Left colon (tissue), 2 donors: ENCODE measurements around the gene CCDC30. TPM values are rescaled to one million over a fixed set of nuclear protein-coding genes. Genes with fewer than 3 reads are reported as not detected.
"Not testable (repeated sequence)": the region's sequence is repeated elsewhere in the genome, so short reads cannot be mapped to it uniquely, and the experiment has no call there.

Experiments used
- ATAC-seq: fragments of 200-7000 bp; cut with Tn5 transposase; one replicate; pipeline ENCODE4 v1.9.1; 2020; ENCODE audit warnings: mild to moderate bottlenecking, moderate library complexity
- DNase-seq, 2 donors: peaks; one replicate each; pipeline ENCODE4 v3.0.0-alpha.2; 2020
- intact Hi-C, 2 donors: fragments of 100-400 bp; cut with DNase I in 1 of 2; cut with micrococcal nuclease in 1 of 2; formaldehyde crosslinking; loops; one replicate each; pipeline versions ENCODE4 v1.11.2 to v1.14.0; 2022; cut with DNase I, micrococcal nuclease
- total RNA-seq, 2 donors: library from RNA; stranded (reverse); fragmentation: NEBNext Ultra II Directional; extraction: Animal tissue kit (Norgen Biotek cat#: 25700); gene quantifications; one replicate each; pipeline ENCODE4 v1.2.1, GENCODE V29; 2021
- donor health status: DM: no; HTN: no; CAD: no.
- donor health status: DM: yes; HTN: yes; CAD: no.

CCDC30 gene
- total RNA-seq, 2 donors from 2014 or later: 1.8 to 2.6 TPM

DNA sequence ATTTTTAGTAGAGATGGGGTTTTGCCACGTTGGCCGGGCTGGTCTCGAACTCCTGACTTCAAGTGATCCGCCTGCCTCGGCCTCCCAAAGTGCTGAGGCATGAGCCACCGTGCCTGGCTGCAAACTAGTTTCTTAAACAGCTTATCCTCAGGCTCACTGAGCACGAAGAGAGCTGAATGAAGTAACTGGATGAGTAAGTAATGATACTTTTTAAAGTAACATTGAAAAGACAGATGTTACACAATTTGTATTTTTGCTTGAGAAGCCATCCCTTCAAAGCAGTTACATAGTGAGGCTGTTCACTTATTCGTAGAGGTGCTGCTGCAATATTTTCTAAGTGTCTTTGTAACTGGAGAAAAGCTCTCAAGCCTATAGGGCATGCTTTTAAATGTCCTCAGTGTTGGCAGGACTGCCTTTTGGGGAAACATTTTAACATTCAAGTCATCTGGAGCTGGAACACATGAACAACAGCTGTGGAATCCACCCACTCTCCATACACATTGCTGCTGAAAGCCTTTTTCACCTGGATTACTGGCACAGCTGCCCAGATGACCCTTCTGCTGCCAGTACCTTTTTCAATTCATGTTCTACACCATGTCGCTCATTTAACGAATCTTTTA is 216.4 kb downstream of the CCDC30 start:
- intact Hi-C loops: no loop called here
- DNase-seq: no peak
- ATAC-seq: no peak

DNA sequence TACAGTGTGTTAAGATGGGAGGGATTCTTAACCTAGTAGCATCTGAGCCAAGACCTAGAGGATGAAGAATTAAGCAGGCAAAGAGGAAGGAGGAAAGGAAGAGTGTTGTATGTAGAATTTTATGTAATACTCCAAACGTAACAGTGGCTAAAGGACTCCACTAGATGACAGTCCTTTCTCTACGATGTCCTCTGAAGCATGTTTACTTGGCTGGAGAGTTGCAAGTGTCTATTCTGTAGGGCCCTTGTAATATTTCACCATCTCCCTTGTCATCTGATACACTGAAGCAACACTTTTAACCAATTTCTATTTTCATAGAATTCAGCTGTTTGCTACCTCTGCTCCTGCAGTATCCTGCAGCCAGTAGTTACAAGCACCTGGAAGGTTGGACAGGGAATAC is 217.0 kb downstream of the CCDC30 start:
- intact Hi-C loops: no loop called here
- no peak for ATAC-seq

DNA sequence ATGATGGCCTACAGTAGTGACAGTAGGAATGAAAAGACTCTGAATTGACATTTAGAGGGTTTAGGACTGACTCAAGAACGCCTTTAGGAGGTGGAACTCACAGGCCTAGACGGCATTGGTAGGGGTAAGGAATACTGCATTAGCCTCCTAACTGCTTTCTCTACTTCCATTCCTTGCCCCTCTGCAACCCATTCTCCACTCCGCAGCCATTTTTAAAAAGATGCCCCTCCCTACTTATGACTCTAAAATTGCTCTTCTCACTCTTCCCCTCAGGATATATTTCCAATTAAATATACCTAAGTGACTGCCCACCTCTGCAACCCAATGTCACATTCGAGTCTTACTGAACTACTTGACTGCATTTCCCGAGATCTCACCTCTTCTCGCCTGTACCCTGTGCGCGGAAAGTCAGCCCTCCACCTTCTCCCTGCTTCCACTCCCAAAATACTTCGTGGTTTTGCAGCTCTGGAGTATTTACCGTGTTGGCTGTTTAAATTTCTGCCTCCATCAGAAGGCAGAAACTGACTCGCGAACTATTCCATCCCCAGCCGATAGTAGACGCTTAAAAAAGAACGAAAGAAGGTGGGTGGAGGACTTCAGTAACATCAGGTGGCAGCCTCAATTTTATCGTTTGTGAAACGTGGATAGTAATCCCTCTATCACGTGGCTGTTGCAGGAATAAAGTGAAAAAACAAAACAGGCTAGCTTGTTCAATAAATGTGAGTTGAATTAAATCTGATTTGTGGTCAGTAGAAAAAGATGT is 218.0 kb downstream of the CCDC30 start:
- peak; percentile 16 for ATAC-seq
- intact Hi-C loops: no loop called here

More for the DNA sequence above, 217.0 kb downstream of the CCDC30 start:
- no peak for DNase-seq

DNA sequence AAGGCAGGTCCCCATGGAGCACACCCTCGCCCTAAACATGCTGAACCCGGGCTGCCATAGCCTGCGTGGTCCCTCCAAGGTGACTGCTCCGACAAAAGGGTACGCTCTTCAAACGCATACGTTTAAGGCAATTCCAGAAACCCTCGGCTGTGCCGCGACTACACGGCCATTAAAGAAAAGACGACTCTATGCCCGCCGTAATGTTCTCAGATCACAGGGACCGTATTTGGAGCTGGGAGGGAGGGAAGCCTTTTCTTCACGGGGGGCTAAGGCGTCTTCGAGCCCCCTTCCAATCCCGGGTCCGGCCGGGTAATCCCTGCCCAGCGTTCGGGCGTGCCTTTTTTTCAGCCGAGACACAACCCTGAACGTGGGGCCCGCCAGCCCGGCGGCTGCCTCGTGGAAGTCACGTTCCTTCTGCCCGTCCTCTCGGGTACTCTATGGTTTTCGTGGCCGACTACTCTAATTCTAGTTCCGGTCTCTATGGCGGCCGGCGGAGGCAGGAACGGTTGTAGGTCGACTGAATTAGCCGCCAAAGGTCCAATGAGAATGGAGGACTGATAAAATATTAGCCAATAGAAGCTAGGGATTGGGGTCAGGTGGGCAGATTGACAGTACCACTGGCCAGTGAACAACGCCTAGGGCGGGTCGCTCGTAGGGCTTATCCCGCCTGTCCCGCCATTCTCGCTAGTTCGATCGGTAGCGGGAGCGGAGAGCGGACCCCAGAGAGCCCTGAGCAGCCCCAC is 218.8 kb downstream of the CCDC30 start, which contains the start of gene YBX1:
YBX1 (plus strand) TSS at position 678 of the 743 bp plus-strand sequence. CDS start 148 bp downstream, outside the sequence.
- peak; percentile 86 for ATAC-seq
- intact Hi-C loops: no loop called here
- peak; percentile 95 to 98 for DNase-seq

More for the DNA sequence above, 218.0 kb downstream of the CCDC30 start:
- peak in 1 of 2 donors; percentile 11 for DNase-seq

DNA sequence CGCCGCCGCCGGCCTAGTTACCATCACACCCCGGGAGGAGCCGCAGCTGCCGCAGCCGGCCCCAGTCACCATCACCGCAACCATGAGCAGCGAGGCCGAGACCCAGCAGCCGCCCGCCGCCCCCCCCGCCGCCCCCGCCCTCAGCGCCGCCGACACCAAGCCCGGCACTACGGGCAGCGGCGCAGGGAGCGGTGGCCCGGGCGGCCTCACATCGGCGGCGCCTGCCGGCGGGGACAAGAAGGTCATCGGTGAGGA is 219.3 kb downstream of the CCDC30 start:
- DNase-seq, intact Hi-C loops: not testable (repeated sequence)
- peak; percentile 7 for ATAC-seq

DNA sequence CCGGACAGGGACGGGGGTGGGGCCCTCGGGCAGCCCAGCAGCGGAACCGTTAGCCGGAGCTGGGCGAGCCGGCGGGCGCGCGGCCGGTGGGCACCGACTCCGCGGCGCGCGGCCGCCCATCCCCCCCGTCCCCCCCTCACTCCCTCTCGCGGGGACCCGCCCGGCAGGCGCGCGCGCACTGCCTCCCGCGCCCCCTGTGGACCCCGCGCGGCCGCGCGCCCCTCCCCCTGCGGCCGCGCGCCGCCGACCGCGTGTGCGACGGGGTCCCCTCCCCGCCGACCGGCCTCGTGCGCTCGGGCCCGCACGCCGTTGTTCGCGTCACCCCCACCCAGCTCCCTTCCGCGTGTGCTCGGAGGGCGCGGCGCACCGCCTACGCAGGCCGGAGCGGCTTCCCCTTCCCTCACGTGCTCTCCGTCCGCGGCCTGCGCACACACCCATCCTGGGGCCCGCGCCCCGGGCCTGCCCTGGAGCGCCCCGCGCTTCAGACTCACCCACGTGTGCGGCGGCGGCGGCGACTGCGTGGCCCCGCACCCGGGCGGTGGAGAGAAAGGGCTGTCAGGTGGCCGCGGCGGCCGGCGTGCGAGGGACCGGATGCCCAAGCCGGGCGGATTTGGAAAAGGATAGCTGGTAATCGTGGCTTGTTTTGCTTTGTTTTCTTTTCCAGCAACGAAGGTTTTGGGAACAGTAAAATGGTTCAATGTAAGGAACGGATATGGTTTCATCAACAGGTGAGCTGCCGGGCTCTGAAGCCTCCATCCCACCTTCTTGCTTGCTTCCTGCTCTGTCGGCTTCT is 219.8 kb downstream of the CCDC30 start:
- ATAC-seq: peak; percentile 80
- intact Hi-C loops: no loop called here
- DNase-seq: peak; percentile 85 to 86

DNA sequence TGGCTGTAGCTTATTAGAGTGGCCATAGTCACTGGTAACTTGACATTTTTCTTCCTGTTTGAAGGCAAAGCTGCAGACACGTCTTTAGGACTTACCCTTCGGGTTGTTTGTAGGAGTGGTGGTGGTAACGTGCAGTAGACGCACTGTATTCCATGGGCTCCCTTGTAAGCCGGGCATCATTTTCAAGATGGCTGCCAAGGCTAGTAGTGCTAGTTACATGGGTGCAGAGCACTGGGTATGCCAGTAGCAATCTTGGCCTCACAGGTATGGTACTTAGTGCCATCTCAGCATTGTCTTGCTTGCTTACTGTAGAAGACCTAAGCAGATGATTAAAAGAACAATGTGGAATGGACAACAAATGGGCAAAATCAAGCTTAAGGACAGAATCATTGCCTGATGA is 221.1 kb downstream of the CCDC30 start:
- intact Hi-C loops: no loop called here
- DNase-seq (peak in 1 of 2 donors; percentile 10), ATAC-seq (no peak)

DNA sequence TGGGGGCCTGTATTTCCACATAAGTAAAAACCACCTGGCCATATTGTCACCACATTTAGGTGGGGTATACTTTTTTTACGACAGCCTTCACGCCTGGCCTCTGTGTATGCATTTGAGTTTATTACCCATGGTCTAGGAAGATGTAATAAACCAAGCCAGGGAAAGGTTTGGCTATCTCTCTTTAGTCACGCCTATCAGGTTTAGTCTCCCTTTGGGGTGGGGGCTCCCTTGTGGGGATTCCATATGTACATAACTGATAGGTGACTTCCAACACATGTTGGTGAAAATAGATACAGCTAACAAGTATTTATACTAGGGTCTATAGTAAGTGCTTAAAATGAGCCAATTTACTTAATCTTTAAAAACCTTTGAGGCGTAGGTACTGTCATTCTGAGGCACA is 223.3 kb downstream of the CCDC30 start:
- no peak for DNase-seq
- intact Hi-C loops: no loop called here
- no peak for ATAC-seq

DNA sequence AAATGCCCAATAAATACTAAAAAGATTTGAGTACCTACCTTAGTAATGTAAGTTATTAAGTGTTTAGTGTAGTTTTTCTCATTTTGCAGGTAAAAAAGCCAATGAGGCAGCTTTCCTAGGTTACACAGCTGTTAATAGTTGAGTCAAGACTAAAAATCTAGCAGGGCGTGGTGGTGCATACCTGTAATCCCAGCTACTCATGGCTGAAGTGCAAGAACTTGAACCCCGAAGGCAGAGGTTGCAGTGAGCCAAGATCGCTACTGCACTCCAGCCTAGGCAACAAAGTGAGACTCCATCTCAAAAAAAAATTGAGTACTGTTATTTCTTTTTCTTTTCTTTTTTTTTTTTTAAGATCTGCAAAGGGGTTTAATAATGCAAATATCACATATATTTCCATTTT is 226.8 kb downstream of the CCDC30 start:
- intact Hi-C loops: no loop called here
- no peak for ATAC-seq
- DNase-seq: no peak

DNA sequence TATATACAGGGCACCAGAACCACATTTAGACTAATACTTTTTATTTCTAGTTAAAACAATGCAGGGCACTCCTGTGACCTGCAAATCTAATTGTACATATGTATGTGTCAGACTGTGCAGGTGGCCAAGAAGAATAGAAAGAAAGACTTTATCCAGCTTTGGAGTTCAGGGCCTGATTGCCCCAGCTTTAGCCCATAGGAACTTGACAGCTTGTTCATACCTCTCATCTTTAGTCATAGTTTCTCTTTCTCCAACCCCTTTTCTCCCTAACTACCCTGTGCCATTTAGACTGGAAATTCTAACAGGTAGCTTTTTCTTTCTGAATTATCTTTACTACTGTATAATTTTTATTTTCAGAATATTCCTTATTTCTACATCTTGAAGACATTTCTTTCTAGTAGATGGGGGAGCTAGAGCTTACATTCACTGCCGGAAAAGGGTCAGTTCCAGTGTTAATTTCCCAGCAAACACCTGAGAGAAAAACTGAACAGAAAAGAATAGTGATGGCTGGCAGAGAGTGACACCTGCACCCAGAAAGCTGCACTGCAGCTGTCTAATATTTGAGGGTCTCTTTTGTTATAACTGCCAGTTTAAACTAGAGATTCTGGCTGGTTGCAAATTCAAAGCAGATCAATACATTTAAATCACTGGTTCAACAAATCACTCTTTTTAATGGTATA is 227.5 kb downstream of the CCDC30 start:
- DNase-seq (no peak), ATAC-seq (no peak)
- intact Hi-C loops: no loop called here

DNA sequence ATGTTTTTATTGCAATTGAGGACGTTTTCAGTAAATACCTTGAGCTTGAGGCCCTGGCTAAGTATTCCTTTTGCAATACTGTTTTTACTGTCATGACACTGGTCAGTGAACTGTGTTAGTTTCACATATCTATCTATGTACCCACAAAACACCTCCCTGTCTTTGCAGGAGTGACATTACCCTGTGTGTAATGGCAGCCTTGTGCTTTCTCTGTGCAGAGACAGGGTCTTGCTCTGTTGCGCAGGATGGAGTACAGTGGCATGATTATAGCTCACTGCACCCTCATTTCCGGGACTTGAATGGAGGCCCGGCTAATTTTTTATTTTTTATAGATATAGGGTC is 228.0 kb downstream of the CCDC30 start:
- ATAC-seq: no peak
- intact Hi-C loops: no loop called here
- no peak for DNase-seq

DNA sequence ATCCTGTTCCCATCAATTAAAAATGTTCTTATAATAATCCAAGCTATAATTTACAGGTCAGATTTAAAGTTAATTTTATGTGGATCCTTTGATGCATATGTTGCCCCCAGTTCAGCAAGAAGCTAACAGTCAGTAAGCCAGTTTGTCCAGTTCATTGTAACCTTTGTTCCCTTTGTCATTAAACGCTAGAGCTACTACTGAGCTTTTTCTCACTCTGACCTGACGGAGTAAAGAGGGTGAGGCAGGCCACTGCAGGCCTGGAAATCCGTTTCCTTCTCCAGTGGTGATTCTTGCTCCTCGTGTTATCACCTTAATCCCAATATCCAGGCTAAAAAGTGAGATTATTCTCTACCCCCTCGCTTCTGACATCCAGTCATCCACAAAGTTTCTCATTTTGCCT is 229.4 kb downstream of the CCDC30 start:
- intact Hi-C loops: no loop called here
- ATAC-seq (peak; percentile 86), DNase-seq (peak; percentile 28 to 44)

DNA sequence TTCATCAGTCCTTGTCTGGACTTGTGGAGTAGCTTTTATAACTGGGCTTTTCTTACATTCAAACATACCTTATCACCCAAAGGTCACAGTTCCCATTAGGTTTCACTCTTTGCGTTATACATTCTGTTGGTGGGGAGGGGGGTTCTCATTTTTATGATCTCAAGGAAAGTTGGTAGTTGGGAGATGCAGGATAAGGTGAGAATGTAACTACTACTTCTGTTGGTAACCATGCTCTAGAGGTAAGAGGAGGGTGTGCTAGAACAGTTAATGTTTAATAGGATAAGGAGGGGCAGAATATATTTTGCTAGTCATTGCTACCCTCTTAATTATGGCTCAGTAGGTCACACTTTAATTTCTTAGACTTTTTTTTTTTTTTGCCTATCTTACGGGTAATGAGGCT is 229.8 kb downstream of the CCDC30 start:
- ATAC-seq (peak; percentile 70), DNase-seq (no peak)
- intact Hi-C loops: no loop called here

DNA sequence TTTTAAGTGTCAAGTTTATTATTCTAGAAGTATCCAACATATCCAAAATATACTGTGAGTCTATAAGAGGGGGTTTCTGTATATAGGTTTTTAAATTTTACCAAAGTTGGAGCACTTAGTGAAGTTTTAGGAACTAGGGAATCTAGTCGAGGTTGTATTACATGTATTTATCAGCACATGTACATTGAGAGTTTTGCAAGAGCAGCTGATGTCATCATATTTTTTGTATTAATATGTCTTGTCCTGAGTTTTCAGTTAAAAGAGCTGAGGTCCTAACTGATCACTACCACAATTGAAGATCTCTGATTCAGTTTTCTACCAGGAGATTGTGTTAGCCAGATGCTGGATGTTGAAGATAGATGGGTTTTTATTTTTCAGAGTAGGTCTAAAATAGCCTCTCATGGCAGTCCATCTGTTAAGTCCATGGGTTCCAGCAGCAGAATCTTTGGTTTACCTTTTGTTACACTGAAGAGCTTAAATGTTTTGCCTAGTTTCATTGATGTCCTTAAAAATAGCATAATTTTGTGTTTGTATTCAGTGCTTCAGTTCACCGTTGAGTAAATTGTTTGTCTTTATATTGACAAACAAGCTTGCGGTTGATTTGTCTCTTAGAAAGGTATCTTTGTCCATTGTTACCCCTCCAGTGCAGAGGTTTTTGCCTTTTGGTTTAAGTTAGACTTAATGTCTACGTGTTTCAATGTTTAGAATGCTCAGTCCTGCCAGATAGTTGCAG is 235.2 kb downstream of the CCDC30 start:
- ATAC-seq (no peak), DNase-seq (no peak)
- intact Hi-C loops: no loop called here

DNA sequence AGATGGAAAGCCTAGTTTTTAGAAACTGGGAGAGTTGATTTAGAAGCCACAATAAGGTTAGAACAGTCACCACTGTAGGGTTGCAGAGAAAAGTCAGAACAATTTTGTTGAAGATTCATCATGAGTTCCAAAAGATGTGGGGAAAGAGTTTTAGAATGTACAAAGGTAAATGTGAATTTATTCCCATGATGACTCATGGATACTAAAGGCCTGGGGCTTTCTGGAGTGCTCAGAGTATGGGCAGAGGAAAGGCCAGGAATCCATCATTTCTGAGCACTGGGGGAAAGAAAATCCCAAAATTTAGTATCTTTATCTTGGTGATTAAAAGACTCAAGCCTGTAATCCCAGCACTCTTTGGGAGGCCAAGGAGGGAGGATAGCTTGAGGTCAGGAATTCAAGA is 236.9 kb downstream of the CCDC30 start:
- intact Hi-C loops: no loop called here

DNA sequence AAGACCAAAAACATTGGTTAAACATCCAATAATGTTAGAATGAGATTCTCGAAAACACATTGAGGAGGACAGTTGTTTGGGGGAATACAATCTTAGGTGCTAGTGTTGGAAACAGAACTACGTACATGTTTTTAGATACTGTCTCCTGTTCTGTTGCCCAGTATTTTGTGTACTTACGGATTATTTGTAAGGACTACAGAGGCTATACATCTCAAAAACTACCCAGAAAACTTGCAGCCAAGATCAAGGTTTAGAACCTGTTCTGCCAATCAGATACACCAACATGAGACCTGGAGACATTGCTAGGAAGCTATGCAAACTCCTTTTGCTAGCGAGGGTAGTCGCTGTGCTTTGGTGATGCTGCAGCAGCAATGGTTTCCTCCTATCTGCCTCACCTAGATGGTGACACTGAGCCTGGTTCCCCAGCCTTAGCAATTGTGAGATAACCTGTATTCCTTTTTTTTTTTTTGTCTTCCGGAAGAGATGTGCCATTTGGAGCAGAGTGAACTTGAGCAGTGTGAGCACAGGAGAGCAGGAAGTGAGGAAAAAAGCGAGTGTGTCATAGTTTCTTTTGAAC is 240.9 kb downstream of the CCDC30 start:
- ATAC-seq: peak; percentile 38
- DNase-seq: no peak
- intact Hi-C loops: no loop called here

More for the DNA sequence above, 236.9 kb downstream of the CCDC30 start:
- no peak for ATAC-seq
- DNase-seq: no peak
